EH (cell line): ENCODE data around the gene PRRG2.
"Not testable (repeated sequence)": the region's sequence is repeated elsewhere in the genome, so short reads cannot be mapped to it uniquely, and the experiment has no call there.

Source experiments
- DNase-seq: peaks from one replicate; pipeline ENCODE4 v3.0.0-alpha.2; 2015; ENCODE audit warnings: low read depth

The PRRG2 gene

DNA sequence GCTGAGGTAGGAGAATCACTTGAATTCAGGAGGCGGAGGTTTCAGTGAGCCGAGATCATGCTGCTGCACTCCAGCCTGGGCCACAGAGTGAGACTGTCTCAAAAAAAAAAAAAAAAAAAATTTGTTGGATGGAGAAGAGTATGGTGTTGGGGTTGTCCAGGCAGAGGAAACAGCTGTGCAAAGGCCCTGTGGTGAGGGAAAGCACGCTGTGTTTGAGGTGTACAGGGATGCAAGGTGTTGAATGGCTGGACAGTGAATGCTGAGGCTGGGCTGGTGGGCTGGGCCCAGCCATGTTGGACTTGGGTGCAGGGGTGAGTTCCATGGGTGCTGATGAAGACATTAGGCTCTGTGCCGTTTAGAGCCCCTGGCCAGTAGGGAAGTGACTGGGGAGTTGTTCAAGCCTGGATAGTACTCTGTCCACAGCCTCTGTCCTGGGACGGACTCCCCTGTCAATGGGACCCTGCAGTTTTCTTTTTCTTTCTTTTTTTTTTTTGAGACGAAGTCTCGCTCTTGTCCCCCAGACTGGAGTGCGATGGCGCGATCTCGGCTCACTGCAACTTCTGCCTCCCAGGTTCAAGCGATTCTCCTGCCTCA is 28.5 kb downstream of the PRRG2 start:
- no peak for DNase-seq

DNA sequence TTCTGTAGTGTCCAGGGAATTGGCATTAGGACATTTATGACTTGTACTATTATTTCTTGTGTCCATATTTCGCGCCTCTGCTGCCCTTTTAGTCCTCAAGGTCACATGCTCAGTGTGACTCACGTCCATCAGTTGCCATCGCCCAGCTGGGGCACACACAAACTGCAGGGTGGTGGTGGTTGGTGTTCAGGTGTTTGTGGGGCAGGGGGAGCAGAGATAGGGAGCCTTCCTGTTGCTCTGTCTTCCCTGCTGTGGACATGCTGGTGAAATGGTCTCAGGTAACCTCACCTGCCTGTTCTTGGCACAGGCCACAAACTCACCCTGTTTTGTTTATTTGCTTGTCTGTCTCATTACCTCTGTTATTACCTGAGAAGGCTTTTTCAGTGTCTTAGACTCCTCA is 32.3 kb downstream of the PRRG2 start:
- DNase-seq, result peak; percentile 52

DNA sequence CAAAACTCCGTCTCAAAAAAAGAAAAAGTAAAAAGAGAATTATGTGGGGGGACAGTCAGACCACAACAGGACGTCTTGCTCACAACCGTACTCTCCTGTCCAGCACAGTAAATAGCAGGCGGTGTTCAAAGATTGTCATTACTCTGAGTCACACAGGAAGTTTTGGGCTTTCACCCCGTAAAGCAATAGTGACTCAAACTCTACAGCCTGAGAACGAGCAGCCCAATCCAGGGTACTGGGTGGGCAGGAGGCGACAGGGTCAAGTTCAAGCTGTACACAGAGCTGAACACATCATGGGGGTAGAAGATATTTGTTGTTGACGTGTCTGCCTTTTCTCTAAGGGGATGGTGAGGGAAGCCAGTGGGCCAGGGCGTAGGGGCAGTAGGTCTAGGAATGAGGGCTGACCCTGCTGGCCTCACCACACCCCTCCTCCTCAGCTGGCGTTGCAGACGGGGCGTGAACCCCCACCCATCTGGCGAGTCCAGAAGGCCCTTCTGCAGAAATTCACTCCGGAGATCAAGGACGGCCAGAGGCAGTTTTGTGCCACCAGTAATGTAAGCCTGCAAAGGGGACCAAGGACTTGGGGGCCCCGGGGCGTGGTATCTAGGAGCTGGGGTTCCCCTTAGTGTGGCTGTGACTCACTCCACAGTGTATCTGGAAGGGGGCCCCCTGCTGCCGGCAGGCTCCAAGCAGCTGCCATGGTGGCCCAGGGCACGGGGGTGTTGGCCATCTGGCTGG is 33.1 kb downstream of the PRRG2 start:
- DNase-seq, result peak; percentile 92

DNA sequence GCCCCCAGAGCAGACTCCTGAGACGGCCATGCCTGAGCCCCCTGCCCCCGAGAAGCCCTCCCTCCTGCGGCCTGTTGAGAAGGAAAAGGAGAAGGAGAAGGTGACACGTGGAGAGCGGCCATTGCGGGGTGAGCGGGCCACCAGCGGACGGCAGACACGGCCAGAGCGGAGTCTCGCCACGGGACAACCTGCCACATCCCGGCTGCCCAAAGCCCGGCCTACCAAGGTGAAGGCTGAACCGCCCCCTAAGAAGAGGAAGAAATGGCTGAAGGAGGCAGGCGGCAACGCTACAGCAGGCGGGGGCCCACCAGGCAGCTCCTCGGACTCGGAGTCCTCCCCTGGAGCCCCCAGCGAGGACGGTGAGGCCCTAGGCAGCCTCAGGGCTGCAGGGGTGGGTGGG is 34.7 kb downstream of the PRRG2 start:
- DNase-seq, result no peak

- DNase-seq, result no peak
These were observed 35.4 kb downstream of the PRRG2 start for GRCh38 chr19:49616532-49616931.

- DNase-seq, result no peak
These were observed 35.8 kb downstream of the PRRG2 start for GRCh38 chr19:49616945-49617344.

- DNase-seq, result not testable (repeated sequence)
These were observed 36.7 kb downstream of the PRRG2 start for GRCh38 chr19:49617860-49618259.

DNA sequence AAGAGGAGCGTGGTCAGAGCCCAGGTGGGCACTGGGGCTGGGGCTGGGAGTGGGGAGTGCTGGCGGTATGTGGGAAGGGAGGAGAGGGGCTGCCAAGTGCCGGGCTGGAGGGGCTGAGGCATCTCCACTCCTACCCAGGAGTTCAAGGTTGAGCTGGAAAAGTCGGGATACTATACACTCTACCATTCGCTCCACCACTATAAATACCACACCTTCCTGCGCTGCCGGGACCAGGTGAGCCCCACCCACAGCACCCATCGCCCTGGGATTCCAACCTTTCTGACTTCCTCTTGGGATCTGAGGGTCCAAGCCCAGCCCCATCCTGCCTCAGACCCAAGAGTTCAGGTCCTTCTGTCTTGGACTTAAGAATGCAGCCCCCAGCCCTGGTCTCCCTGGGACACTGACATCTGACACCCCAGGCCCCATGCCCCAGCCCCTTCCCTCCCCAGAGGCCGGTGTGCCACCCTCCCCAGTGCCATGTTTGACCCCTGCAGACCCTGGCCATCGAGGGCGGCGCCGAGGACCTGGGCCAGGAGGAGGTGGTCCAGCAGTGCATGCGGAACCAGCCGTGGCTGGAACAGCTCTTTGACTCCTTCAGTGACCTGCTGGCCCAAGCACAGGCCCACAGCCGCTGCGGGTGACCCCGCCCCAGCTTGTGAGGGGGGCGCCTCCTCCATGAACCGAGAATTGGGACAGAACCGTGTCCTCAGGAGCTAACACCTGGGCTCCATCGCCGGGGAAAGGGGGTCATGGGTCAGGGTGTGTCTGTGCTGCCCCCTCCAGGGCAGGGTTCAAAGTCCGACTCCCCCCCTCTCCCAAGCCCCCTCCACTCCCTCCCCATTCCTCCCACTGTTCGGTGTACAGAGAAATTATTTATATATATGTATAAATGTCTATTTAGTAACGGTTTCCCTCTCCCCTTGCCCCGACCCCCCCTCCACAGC is 44.1 kb downstream of the PRRG2 start:
- no peak for DNase-seq

DNA sequence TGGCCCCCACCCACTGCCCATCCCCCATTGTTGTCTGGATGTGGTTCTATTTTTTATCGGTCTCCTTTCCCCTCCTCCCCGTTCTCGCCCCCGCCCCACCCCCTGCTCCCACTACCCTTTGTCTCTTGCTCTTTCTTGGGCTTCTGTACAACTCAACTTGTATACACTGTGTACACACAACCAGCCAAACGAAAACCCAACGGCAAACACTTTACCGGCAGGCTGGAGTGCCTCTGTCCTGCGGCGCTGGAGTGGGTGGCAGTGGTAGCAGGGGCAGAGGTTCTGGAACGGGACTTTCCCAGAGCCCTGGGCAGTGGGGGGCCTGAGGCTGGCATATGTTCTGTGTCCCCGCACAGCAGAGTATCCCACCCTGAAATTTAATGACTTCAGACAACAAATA is 45.1 kb downstream of the PRRG2 start:
- DNase-seq, result no peak

GRCh38 chr19:49629659-49630058 is 48.5 kb downstream of the PRRG2 start:
- DNase-seq, result no peak

DNA sequence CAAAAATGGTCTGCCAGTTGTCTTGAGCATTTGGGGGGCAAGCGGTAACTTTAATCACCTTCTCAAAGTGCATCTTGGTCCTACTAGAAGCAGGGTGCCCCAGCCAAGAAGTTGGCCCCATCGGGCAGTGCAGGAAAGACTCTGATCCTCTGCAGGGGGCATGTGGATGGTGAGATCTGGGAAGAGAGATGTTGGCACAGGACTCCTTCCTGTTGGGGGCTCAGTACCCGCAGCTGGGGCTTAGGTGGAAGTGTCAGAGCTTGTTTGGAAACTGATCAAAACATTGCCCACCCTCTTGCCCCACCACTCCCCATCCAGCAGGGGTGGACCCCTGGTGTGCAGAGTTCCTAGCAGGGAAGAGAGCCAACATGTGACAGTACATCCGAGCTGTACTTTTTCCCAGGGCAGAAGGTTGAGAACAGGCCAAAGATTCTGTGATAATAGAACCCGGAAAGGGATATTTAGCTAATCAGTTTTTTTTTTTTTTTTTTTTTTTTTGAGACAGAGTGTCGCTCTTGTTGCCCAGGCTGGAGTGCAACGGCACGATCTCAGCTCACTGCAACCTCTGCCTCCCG is 50.0 kb downstream of the PRRG2 start:
- peak; percentile 45 for DNase-seq

GRCh38 chr19:49631610-49632192 is 50.6 kb downstream of the PRRG2 start:
- no peak for DNase-seq

- no peak for DNase-seq
These were observed 51.5 kb downstream of the PRRG2 start for GRCh38 chr19:49632576-49632975.

DNA sequence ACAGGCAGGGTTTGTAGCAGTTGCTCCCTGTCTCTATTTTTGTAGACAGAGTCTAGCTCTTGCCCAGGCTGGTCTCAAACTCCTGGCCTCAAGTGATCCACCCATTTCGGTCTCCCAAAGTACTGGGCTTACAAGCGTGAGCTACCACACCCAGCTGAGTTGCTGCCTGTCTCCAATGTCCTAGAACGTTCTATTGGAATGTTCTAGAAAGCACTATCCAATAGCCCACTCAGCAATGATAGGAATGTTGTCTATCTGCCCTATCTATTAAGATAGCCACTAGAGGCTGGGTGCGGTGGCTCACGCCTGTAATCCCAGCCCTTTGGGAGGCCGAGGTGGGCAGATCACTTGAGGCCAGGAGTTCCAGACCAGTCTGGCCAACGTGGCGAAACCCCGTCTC is 52.2 kb downstream of the PRRG2 start:
- DNase-seq, result peak; percentile 39

- DNase-seq, result no peak
These were observed 54.6 kb downstream of the PRRG2 start for GRCh38 chr19:49635530-49636232.

GRCh38 chr19:49636233-49636932 is 55.3 kb downstream of the PRRG2 start:
- no peak for DNase-seq

GRCh38 chr19:49637821-49638738 is 57.0 kb downstream of the PRRG2 start:
- peak; percentile 90 for DNase-seq

- DNase-seq, result no peak
These were observed 58.4 kb downstream of the PRRG2 start for GRCh38 chr19:49639401-49640112.
